Choroid plexus epithelial cell (primary cell): ENCODE data around the gene FRMD5.

Source experiments
- DNase-seq: peaks from one replicate; pipeline ENCODE4 v3.0.0-alpha.2; 2010; ENCODE audit warnings: low read depth
- H3K4me3 ChIP-seq: 2 replicates; pipeline ENCODE4 v1.5.1; 2011; ENCODE audit warnings: low read depth, mild to moderate bottlenecking, control low read depth, low read length, moderate library complexity
- CTCF ChIP-seq: conservative IDR thresholded peaks from 2 replicates; pipeline ENCODE4 v1.5.1; 2011; ENCODE audit warnings: low read depth, mild to moderate bottlenecking, control low read depth, inconsistent platforms, low read length, moderate library complexity

FRMD5 gene

DNA sequence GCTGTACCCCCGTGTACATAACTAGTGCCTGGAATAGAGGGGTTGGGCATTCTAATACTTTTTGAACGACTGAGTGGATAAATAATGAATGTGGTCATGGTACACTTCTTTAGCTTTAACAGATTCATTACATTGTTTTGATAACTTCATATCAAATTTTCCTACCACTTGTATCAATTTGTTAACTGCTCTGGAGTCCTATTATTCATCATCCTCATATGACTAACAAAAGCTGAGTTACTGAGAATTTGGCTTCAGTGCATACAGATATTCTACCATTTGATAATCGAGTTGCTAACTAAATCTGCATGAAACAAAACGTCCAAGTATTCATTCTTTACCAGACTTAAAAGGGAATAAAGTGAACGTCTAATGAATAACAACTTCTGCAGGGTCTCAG lies 31.7 kb downstream of the FRMD5 start:
- no peak for TF ChIP-seq CTCF
- no peak for DNase-seq
- no peak overlapping the region for H3K4me3 ChIP-seq

GRCh38 chr15:44160796-44161195 lies 34.3 kb downstream of the FRMD5 start:
- TF ChIP-seq CTCF: no peak
- H3K4me3 ChIP-seq: no peak overlapping the region
- no peak for DNase-seq

GRCh38 chr15:44159492-44159891 lies 35.6 kb downstream of the FRMD5 start:
- H3K4me3 ChIP-seq: no peak overlapping the region
- TF ChIP-seq CTCF: no peak
- no peak for DNase-seq

DNA sequence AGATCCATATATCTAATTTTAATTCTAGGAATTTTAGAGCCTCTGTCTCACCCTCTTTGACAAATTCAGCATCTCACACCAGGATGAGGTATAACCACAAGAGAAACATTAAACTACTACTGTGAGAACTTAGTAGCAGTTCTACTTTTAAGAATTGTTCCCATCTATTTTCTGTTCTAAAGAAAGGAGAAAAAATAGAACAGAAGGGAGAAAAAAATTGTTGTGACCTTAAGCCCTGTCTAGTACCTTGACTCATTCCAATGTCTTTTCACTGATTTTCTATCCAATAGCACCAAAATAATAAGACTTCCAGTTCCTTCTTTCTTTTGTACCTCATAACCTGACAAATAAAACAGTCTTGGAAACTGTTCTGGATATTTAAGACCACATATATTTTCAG lies 37.0 kb downstream of the FRMD5 start:
- TF ChIP-seq CTCF: no peak
- H3K4me3 ChIP-seq: no peak overlapping the region
- peak; percentile 62 for DNase-seq

GRCh38 chr15:44157679-44158078 lies 37.4 kb downstream of the FRMD5 start:
- DNase-seq: peak; percentile 96
- no peak for TF ChIP-seq CTCF
- H3K4me3 ChIP-seq: no peak overlapping the region

DNA sequence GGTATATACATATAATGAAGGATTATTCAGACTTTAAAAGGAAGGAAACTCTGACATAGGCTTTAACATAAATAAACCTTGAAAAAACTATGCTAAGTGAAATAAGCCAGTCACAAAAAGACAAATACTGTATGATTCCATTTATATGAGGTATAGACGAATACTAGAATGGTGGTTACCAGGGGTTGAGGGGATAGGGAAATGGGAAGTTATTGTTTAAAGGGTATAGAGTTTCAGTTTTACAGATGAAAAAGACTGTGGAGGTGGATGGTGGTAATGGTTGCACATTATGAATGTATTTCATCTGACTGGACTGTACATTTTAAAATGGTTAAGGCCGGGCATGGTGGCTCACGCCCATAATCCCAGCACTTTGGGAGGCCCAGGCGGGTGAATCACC lies 41.7 kb downstream of the FRMD5 start:
- no peak for TF ChIP-seq CTCF
- DNase-seq: no peak
- no peak overlapping the region for H3K4me3 ChIP-seq

DNA sequence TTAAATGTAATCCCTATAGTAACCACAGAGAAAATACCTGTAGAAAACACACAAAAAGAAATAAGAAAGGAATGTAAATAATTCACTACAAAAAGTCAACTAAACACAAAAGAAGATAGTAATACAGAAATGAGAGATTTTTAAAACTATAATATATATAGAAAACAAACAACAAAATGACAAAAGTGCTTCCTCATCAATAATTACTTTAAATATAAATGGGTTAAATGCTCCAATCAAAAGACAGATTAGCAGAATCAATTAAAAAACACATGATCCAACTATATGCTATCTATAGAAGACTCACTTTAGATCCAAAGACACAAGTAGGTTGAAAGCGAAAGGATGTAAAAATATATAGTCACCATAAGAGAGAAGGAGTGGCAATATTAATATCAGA lies 45.8 kb downstream of the FRMD5 start:
- H3K4me3 ChIP-seq: no peak overlapping the region
- no peak for DNase-seq
- no peak for TF ChIP-seq CTCF
